B cell (primary cell): Measurements from ENCODE around the gene C1orf174. TPM values are rescaled to one million over a fixed set of nuclear protein-coding genes. Genes with fewer than 3 reads are reported as not detected.

Source experiments
- ATAC-seq: fragments of 200-7000 bp; cut with Tn5 transposase; one replicate; pipeline ENCODE4 v1.10.0; 2021; ENCODE audit warnings: low read depth, mild to moderate bottlenecking, moderate number of reproducible peaks, moderate library complexity
- CTCF ChIA-PET: fragments of 350-600 bp; sonication (Branson Sonifier 250); formaldehyde crosslinking; loops from one replicate; lab custom pipeline; 2021; ENCODE audit warnings: antibody characterized with exemption, inconsistent platforms; lab: Charles Lee
- POLR2A ChIA-PET: fragments of 350-600 bp; sonication (Branson Sonifier 250); formaldehyde crosslinking; loops from one replicate; lab custom pipeline; 2021; ENCODE audit warnings: antibody characterized with exemption; lab: Charles Lee
- DNase-seq: peaks from one replicate; pipeline ENCODE4 v3.0.0; 2013
- H2AFZ ChIP-seq: 2 replicates; pipeline ENCODE4 v1.6.1; 2012; ENCODE audit warnings: mild to moderate bottlenecking, low read depth, low read length; ENCODE audit not compliant: insufficient read depth, poor library complexity, severe bottlenecking
- H3K27ac ChIP-seq, 2 donors: 1 replicate in 1 of 2; 2 replicates in 1 of 2; pipeline ENCODE4 v1.5.1; 2012 to 2013; ENCODE audit warnings: low read length in 2 of 2, mild to moderate bottlenecking in 2 of 2, moderate library complexity in 1 of 2
- H3K27me3 ChIP-seq, 4 experiments: fragments of 200-600 bp in 1 of 4; sonication (generic) in 1 of 4; replicated peaks in 1 of 4; 1 replicate in 2 of 4; 2 replicates in 2 of 4; pipeline versions ENCODE4 v1.6.1 to v1.7.0; 2013 to 2016; ENCODE audit warnings: low read length in 3 of 4, mild to moderate bottlenecking in 2 of 4, mixed read lengths in 1 of 4, moderate library complexity in 1 of 4; ENCODE audit not compliant: insufficient read depth in 4 of 4, control insufficient read depth in 3 of 4; ENCODE audit errors: control extremely low read depth in 1 of 4
- H3K36me3 ChIP-seq, 2 experiments: replicated peaks in 1 of 2; 1 replicate in 1 of 2; 2 replicates in 1 of 2; pipeline versions ENCODE4 v1.6.1 to v1.7.1; 2013; ENCODE audit warnings: low read length in 1 of 2; ENCODE audit not compliant: insufficient read depth in 2 of 2, control insufficient read depth in 1 of 2; ENCODE audit errors: control extremely low read depth in 1 of 2, extremely low read depth in 1 of 2
- H3K4me1 ChIP-seq, 2 donors: fragments of 200-600 bp in 1 of 2; sonication (generic) in 1 of 2; 1 replicate in 1 of 2; 2 replicates in 1 of 2; pipeline versions ENCODE4 v1.5.1 to v1.6.1; 2013 to 2017; ENCODE audit warnings: low read length in 2 of 2; ENCODE audit not compliant: control insufficient read depth in 2 of 2, insufficient read depth in 2 of 2
- H3K4me2 ChIP-seq: replicated peaks from 2 replicates; pipeline ENCODE3; 2012; ENCODE audit warnings: mild to moderate bottlenecking, low read depth, low read length; ENCODE audit not compliant: poor library complexity, severe bottlenecking
- H3K4me3 ChIP-seq, 5 experiments: fragments of 200-600 bp in 1 of 5; sonication (generic) in 1 of 5; 1 replicate in 3 of 5; 2 replicates in 2 of 5; pipeline versions ENCODE4 v1.5.1 to v1.7.0; 2011 to 2016; ENCODE audit warnings: low read length in 4 of 5, mild to moderate bottlenecking in 4 of 5, low read depth in 2 of 5, control low read depth in 1 of 5, moderate library complexity in 1 of 5; ENCODE audit not compliant: insufficient read depth in 1 of 5; ENCODE audit errors: control extremely low read depth in 1 of 5, extremely low read depth in 1 of 5
- H3K79me2 ChIP-seq: fragments of 200-600 bp; sonication (generic); one replicate; pipeline ENCODE4 v1.6.0; 2016; ENCODE audit warnings: low read length; ENCODE audit not compliant: control insufficient read depth, insufficient read depth
- H3K9ac ChIP-seq: fragments of 200-600 bp; sonication (generic); 2 replicates; pipeline ENCODE4 v1.6.1; 2017; ENCODE audit warnings: mild to moderate bottlenecking, low read length, moderate library complexity
- H3K9me3 ChIP-seq, 3 donors: one replicate each; pipeline versions ENCODE4 v1.6.1 to v1.7.1; 2013; ENCODE audit warnings: low read length in 2 of 3; ENCODE audit not compliant: control insufficient read depth in 2 of 3, insufficient read depth in 1 of 3; ENCODE audit errors: control extremely low read depth in 1 of 3
- H4K20me1 ChIP-seq: 2 replicates; pipeline ENCODE4 v1.6.0; 2012; ENCODE audit warnings: mild to moderate bottlenecking, low read length; ENCODE audit not compliant: insufficient read depth, control insufficient read depth, poor library complexity, severe bottlenecking
- H3K27ac Mint-ChIP-seq: one replicate; pipeline ENCODE4 v1.8.0; 2021; ENCODE audit warnings: mixed read lengths
- H3K27me3 Mint-ChIP-seq: one replicate; pipeline ENCODE4 v1.8.0; 2021; ENCODE audit warnings: mixed read lengths
- H3K4me1 Mint-ChIP-seq: one replicate; pipeline ENCODE4 v1.8.0; 2021; ENCODE audit warnings: mixed read lengths
- H3K4me3 Mint-ChIP-seq: one replicate; pipeline ENCODE4 v1.8.0; 2021; ENCODE audit warnings: mixed read lengths
- H3K9me3 Mint-ChIP-seq: one replicate; pipeline ENCODE4 v1.8.0; 2022; ENCODE audit warnings: mixed read lengths; ENCODE audit not compliant: insufficient read depth
- EZH2 ChIP-seq: IDR thresholded peaks from 2 replicates; pipeline ENCODE4 v1.6.1; 2012; ENCODE audit warnings: borderline replicate concordance, low read depth, mild to moderate bottlenecking, moderate library complexity, low read length; ENCODE audit not compliant: insufficient read depth, poor library complexity, severe bottlenecking
- WGBS: methylation state at CpG from one replicate; pipeline ENCODE4 v1.1.5; 2013; ENCODE audit warnings: missing lambda C conversion rate; ENCODE audit not compliant: insufficient coverage; 5-methylcytosine and 5-hydroxymethylcytosine counted together
- intact Hi-C: fragments of 100-400 bp; cut with micrococcal nuclease; formaldehyde crosslinking; loops from one replicate; pipeline ENCODE4 v1.10.0; 2022
- polyA plus RNA-seq: library from polyadenylated mRNA; depleted of rRNA; stranded (reverse); fragments of >200 nt; gene quantifications from 2 replicates; pipeline ENCODE4 v1.2.3, GENCODE V29; 2012
- total RNA-seq, 2 donors: library from RNA; stranded (reverse); fragments of 120-200 nt in 1 of 2; gene quantifications; 1 replicate in 1 of 2; 2 replicates in 1 of 2; pipeline versions ENCODE4 v1.2.3 to v1.2.4, GENCODE V29; 2013 to 2022
- TF ChIP-seq, protein P1 (sequence below): fragments of 200-600 bp; IDR thresholded peaks from one replicate; pipeline ENCODE4 v1.8.0; 2022; ENCODE audit warnings: antibody characterized with exemption, mild to moderate bottlenecking

C1orf174 gene
- total and polyA plus RNA-seq, 2 donors (not counting 1 experiment from before 2014, with no cell fraction given) = 33.2 to 49.8 TPM

- H3K4me2 ChIP-seq = no peak overlapping the region
- no peaks in the 10 kb centered on the region for H3K4me1 Mint-ChIP-seq
- H3K27ac ChIP-seq = no peak overlapping the region
- H3K36me3 ChIP-seq = peaks cover 11 to 63% of the 10 kb centered on the region in 2 experiments
- no peak overlapping the region for H3K4me3 ChIP-seq
- H3K27me3 ChIP-seq = no peaks in the 10 kb centered on the region
- POLR2A ChIA-PET = no interaction called here
- no peak for TF ChIP-seq EZH2
- TF ChIP-seq, protein P1, sequence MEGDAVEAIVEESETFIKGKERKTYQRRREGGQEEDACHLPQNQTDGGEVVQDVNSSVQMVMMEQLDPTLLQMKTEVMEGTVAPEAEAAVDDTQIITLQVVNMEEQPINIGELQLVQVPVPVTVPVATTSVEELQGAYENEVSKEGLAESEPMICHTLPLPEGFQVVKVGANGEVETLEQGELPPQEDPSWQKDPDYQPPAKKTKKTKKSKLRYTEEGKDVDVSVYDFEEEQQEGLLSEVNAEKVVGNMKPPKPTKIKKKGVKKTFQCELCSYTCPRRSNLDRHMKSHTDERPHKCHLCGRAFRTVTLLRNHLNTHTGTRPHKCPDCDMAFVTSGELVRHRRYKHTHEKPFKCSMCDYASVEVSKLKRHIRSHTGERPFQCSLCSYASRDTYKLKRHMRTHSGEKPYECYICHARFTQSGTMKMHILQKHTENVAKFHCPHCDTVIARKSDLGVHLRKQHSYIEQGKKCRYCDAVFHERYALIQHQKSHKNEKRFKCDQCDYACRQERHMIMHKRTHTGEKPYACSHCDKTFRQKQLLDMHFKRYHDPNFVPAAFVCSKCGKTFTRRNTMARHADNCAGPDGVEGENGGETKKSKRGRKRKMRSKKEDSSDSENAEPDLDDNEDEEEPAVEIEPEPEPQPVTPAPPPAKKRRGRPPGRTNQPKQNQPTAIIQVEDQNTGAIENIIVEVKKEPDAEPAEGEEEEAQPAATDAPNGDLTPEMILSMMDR = no peak
- H4K20me1 ChIP-seq = no peaks in the 10 kb centered on the region
- H3K9me3 ChIP-seq = peaks cover 0 to 10% (median 6%) of the 10 kb centered on the region in 3 donors
- H3K9ac ChIP-seq = no peak overlapping the region
- WGBS = 94% methylated on average over 15 of the region's 18 CpGs
- no peak for ATAC-seq
- DNase-seq = no peak
- intact Hi-C loops = no loop called here
- CTCF ChIA-PET = interaction anchor here (0.7 kb wide), 1 partner anchor 42 kb away, joined by 3 read pairs; no protein-coding TSS in a partner anchor
- no peak overlapping the region for H3K27ac Mint-ChIP-seq
- H3K9me3 Mint-ChIP-seq = no peaks in the 10 kb centered on the region
- no peaks in the 10 kb centered on the region for H3K79me2 ChIP-seq
- H3K27me3 Mint-ChIP-seq = no peaks in the 10 kb centered on the region
- peaks cover 0 to 8% of the 10 kb centered on the region in 2 donors for H3K4me1 ChIP-seq
- H2AFZ ChIP-seq = no peak overlapping the region
- no peak overlapping the region for H3K4me3 Mint-ChIP-seq
These were observed 16.7 kb downstream of the C1orf174 start for GRCh38 chr1:3883194-3883925.

DNA sequence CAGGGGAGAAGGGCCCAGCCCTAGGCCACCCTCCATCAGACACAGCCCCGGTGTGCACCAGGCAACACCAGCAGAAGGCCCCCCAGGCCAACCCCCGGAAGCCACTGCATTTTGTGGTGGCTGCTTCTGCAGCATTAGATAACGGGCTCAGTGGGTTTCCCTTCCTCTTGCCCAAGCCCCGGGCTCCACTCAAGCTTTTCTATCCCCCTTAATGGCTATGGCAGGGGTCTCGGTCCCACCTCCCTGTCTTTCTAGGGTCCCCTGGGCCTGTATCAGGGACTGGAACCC lies 18.9 kb downstream of the C1orf174 start:
- Histone ChIP-seq H3K9ac (no peak overlapping the region), H3K4me3 (no peak overlapping the region), H3K9me3 (peaks cover 0 to 10% (median 6%) of the 10 kb centered on the region in 3 donors), H4K20me1 (no peaks in the 10 kb centered on the region), H3K79me2 (no peaks in the 10 kb centered on the region), H2AFZ (no peak overlapping the region), H3K27ac (no peak overlapping the region), H3K36me3 (peaks cover 4 to 50% of the 10 kb centered on the region in 2 experiments), H3K4me2 (no peak overlapping the region), H3K27me3 (no peaks in the 10 kb centered on the region), H3K4me1 (peaks cover 0 to 8% of the 10 kb centered on the region in 2 donors)
- no peak for DNase-seq
- H3K4me1 Mint-ChIP-seq = no peaks in the 10 kb centered on the region
- H3K9me3 Mint-ChIP-seq = no peaks in the 10 kb centered on the region
- no peak overlapping the region for H3K4me3 Mint-ChIP-seq
- intact Hi-C loops = no loop called here
- no peaks in the 10 kb centered on the region for H3K27me3 Mint-ChIP-seq
- TF ChIP-seq, protein P1 = no peak
- TF ChIP-seq EZH2 = no peak
- ChIA-PET CTCF (no interaction called here), POLR2A (no interaction called here)
- no peak overlapping the region for H3K27ac Mint-ChIP-seq
- WGBS = 76% methylated on average over 5 of the region's 5 CpGs
- ATAC-seq = no peak
